PC-3 (cell line): ENCODE measurements around the gene CCL16.

Source experiments
- CTCF ChIP-seq: fragments of 300-600 bp; sonication (generic); conservative IDR thresholded peaks from 2 replicates; pipeline ENCODE4 v1.5.1; 2017; ENCODE audit warnings: antibody characterized with exemption, low read depth, mild to moderate bottlenecking, low read length
- EZH2phosphoT487 ChIP-seq: fragments of 300-600 bp; sonication (generic); IDR thresholded peaks from 2 replicates; pipeline ENCODE4 v1.6.1; 2018; ENCODE audit warnings: mild to moderate bottlenecking, antibody characterized with exemption, low read length, borderline replicate concordance

- no peak for TF ChIP-seq CTCF
- TF ChIP-seq EZH2phosphoT487, result no peak
These were observed 8.8 kb downstream of the CCL16 start for GRCh38 chr17:35972535-35972934.
